DLD1 (cell line): ENCODE measurements around the gene RIMS4.
"Not testable (repeated sequence)": the region's sequence is repeated elsewhere in the genome, so short reads cannot be mapped to it uniquely, and the experiment has no call there.

Experiments used
- in situ Hi-C: cut with HindIII; loops from 2 replicates; pipeline ENCODE4 v1.10.0; 2017; ENCODE audit warnings: low sequenced_read_pairs

RIMS4 gene

GRCh38 chr20:44765701-44766347 lies 44.5 kb downstream of the RIMS4 start:
- in situ Hi-C loops: no loop called here

GRCh38 chr20:44765091-44765490 lies 45.3 kb downstream of the RIMS4 start:
- in situ Hi-C loops: no loop called here

- in situ Hi-C loops: not testable (repeated sequence)
Measured at GRCh38 chr20:44763798-44764197, 46.5 kb downstream of the RIMS4 start.

- in situ Hi-C loops: no loop called here
Measured at GRCh38 chr20:44762466-44763140, 47.7 kb downstream of the RIMS4 start.

GRCh38 chr20:44761423-44761822 lies 48.9 kb downstream of the RIMS4 start:
- in situ Hi-C loops: no loop called here

GRCh38 chr20:44759595-44759994 lies 50.8 kb downstream of the RIMS4 start:
- in situ Hi-C loops: no loop called here

- in situ Hi-C loops: no loop called here
Measured at GRCh38 chr20:44758247-44759101, 51.9 kb downstream of the RIMS4 start.

- in situ Hi-C loops: no loop called here
Measured at GRCh38 chr20:44756956-44757355, 53.4 kb downstream of the RIMS4 start.

- in situ Hi-C loops: no loop called here
Measured at GRCh38 chr20:44756011-44756688, 54.2 kb downstream of the RIMS4 start.

- in situ Hi-C loops: loop anchor here (5.0 kb wide), 1 partner anchor 113 kb away; no protein-coding TSS in a partner anchor
Measured at GRCh38 chr20:44754554-44754953, 55.8 kb downstream of the RIMS4 start.

- in situ Hi-C loops: loop anchor here (5.0 kb wide), 1 partner anchor 115 kb away; no protein-coding TSS in a partner anchor
Measured at GRCh38 chr20:44752099-44752931, 58.0 kb downstream of the RIMS4 start.

- in situ Hi-C loops: loop anchor here (5.0 kb wide), 1 partner anchor 117 kb away; no protein-coding TSS in a partner anchor
Measured at GRCh38 chr20:44750081-44750805, 60.1 kb downstream of the RIMS4 start.

GRCh38 chr20:44748005-44748370 lies 62.4 kb downstream of the RIMS4 start:
- in situ Hi-C loops: no loop called here

GRCh38 chr20:44747166-44748004 lies 63.0 kb downstream of the RIMS4 start:
- in situ Hi-C loops: no loop called here

GRCh38 chr20:44746367-44747165 lies 63.8 kb downstream of the RIMS4 start:
- in situ Hi-C loops: no loop called here

- in situ Hi-C loops: no loop called here
Measured at GRCh38 chr20:44745598-44746366, 64.6 kb downstream of the RIMS4 start, which contains the start of gene KCNK15. Gene KCNK15, plus strand, starts transcription at chr20:44745865. Its CDS starts 46 bp downstream, at chr20:44745911.

GRCh38 chr20:44745122-44745597 lies 65.2 kb downstream of the RIMS4 start:
- in situ Hi-C loops: no loop called here
